IMR-90 (cell line): ENCODE measurements around the gene ADCY9. TPM values are rescaled to one million over a fixed set of nuclear protein-coding genes. Genes with fewer than 3 reads are reported as not detected.
A peak's percentile ranks its signal among the peaks of the same experiment; 100 is the strongest.

Experiments
- ATAC-seq: fragments of 200-7000 bp; cut with Tn5 transposase; 2 replicates; pipeline ENCODE4 v1.9.1; 2020; ENCODE audit warnings: low read depth, mild to moderate bottlenecking, moderate library complexity
- BruUV-seq: library from RNA; stranded (reverse); fragments of 400-500 nt; replicated peaks from 2 replicates; lab custom pipeline; 2021; lab: Mats Ljungman, UMichigan
- CTCF ChIA-PET: fragments of 300-600 bp; formaldehyde crosslinking; extraction: SDS; loops from one replicate; lab custom pipeline; 2021; ENCODE audit warnings: antibody characterized with exemption; lab: Yijun Ruan, JAX
- POLR2A ChIA-PET: fragments of 300-600 bp; sonication (Branson Sonifier 250); formaldehyde crosslinking; loops from one replicate; lab custom pipeline; 2022; ENCODE audit warnings: antibody characterized with exemption; ENCODE audit not compliant: unreplicated experiment; lab: Charles Lee
- DNase-seq: peaks from one replicate; pipeline ENCODE4 v3.0.0; 2013
- H2AFZ ChIP-seq: replicated peaks from 2 replicates; pipeline ENCODE3; 2013; ENCODE audit warnings: low read length, mild to moderate bottlenecking; ENCODE audit not compliant: poor library complexity
- H2AK5ac ChIP-seq: 2 replicates; pipeline ENCODE4 v1.6.1; 2013; ENCODE audit warnings: low read depth, low read length, inconsistent platforms
- H2AK9ac ChIP-seq: replicated peaks from 2 replicates; pipeline ENCODE3; 2013; ENCODE audit warnings: mild to moderate bottlenecking, low read depth, low read length, moderate library complexity; ENCODE audit not compliant: poor library complexity
- H2BK120ac ChIP-seq: 2 replicates; pipeline ENCODE4 v1.6.1; 2013; ENCODE audit warnings: low read depth, low read length, inconsistent platforms
- H2BK15ac ChIP-seq: 3 replicates; pipeline ENCODE4 v1.6.1; 2013; ENCODE audit warnings: low read depth, low read length, inconsistent platforms
- H2BK20ac ChIP-seq: 2 replicates; pipeline ENCODE4 v1.6.1; 2013; ENCODE audit warnings: low read depth, mild to moderate bottlenecking, inconsistent platforms, low read length, moderate library complexity
- H2BK5ac ChIP-seq: 2 replicates; pipeline ENCODE4 v1.6.1; 2013; ENCODE audit warnings: mild to moderate bottlenecking, low read depth, low read length, inconsistent platforms; ENCODE audit not compliant: poor library complexity, severe bottlenecking
- H3K14ac ChIP-seq: replicated peaks from 2 replicates; pipeline ENCODE4 v1.6.1; 2013; ENCODE audit warnings: low read depth, low read length, inconsistent platforms
- H3K18ac ChIP-seq: 2 replicates; pipeline ENCODE4 v1.6.1; 2013; ENCODE audit warnings: low read depth, low read length, control low read depth
- H3K23ac ChIP-seq: 2 replicates; pipeline ENCODE4 v1.6.1; 2013; ENCODE audit warnings: low read depth, low read length, inconsistent platforms
- H3K27ac ChIP-seq: 2 replicates; pipeline ENCODE4 v1.5.1; 2013; ENCODE audit warnings: mild to moderate bottlenecking, control low read depth, low read length; ENCODE audit not compliant: insufficient read depth
- H3K27me3 ChIP-seq: 2 replicates; pipeline ENCODE4 v1.6.1; 2013; ENCODE audit warnings: low read length; ENCODE audit not compliant: control insufficient read depth, insufficient read depth
- H3K36me3 ChIP-seq: 2 replicates; pipeline ENCODE4 v1.6.1; 2013; ENCODE audit warnings: low read length, mixed read lengths; ENCODE audit not compliant: control insufficient read depth, insufficient read depth
- H3K4ac ChIP-seq: 2 replicates; pipeline ENCODE4 v1.6.1; 2013; ENCODE audit warnings: low read depth, low read length, inconsistent platforms
- H3K4me1 ChIP-seq: 2 replicates; pipeline ENCODE4 v1.6.1; 2013; ENCODE audit warnings: low read length, mixed read lengths; ENCODE audit not compliant: control insufficient read depth, insufficient read depth
- H3K4me2 ChIP-seq: 2 replicates; pipeline ENCODE4 v1.6.1; 2013; ENCODE audit warnings: low read depth, mild to moderate bottlenecking, control low read depth, low read length, moderate library complexity
- H3K4me3 ChIP-seq: 2 replicates; pipeline ENCODE4 v1.5.1; 2013; ENCODE audit warnings: low read depth, mild to moderate bottlenecking, control low read depth, low read length, moderate library complexity; ENCODE audit not compliant: insufficient read depth
- H3K56ac ChIP-seq: 2 replicates; pipeline ENCODE4 v1.6.1; 2013; ENCODE audit warnings: low read length, inconsistent platforms; ENCODE audit not compliant: insufficient read depth; ENCODE audit errors: extremely low read depth
- H3K79me1 ChIP-seq, 2 experiments: 2 replicates each; pipeline ENCODE4 v1.6.1; 2013; ENCODE audit warnings: low read length in 2 of 2, inconsistent platforms in 1 of 2, low read depth in 1 of 2
- H3K9ac ChIP-seq: 2 replicates; pipeline ENCODE4 v1.6.1; 2013; ENCODE audit warnings: low read depth, low read length, control low read depth
- H3K9me1 ChIP-seq: 2 replicates; pipeline ENCODE4 v1.6.1; 2013; ENCODE audit warnings: low read length, inconsistent platforms; ENCODE audit not compliant: insufficient read depth
- H3K9me3 ChIP-seq: 2 replicates; pipeline ENCODE4 v1.6.1; 2013; ENCODE audit warnings: low read length; ENCODE audit not compliant: control insufficient read depth, insufficient read depth
- H4K20me1 ChIP-seq: 2 replicates; pipeline ENCODE4 v1.6.1; 2013; ENCODE audit warnings: low read length, inconsistent platforms; ENCODE audit not compliant: insufficient read depth
- H4K5ac ChIP-seq: 2 replicates; pipeline ENCODE4 v1.6.1; 2013; ENCODE audit warnings: mild to moderate bottlenecking, low read depth, low read length, control low read depth
- H4K8ac ChIP-seq, 2 experiments: 2 replicates each; pipeline ENCODE4 v1.6.1; 2013; ENCODE audit warnings: low read depth in 2 of 2, low read length in 2 of 2, control low read depth in 1 of 2, inconsistent platforms in 1 of 2
- H4K91ac ChIP-seq: 2 replicates; pipeline ENCODE4 v1.6.1; 2013; ENCODE audit warnings: low read depth, low read length, inconsistent platforms; ENCODE audit not compliant: insufficient read depth
- CEBPB ChIP-seq: IDR thresholded peaks from 2 replicates; pipeline ENCODE4 v1.6.1; 2012; ENCODE audit warnings: low read depth, low read length, improper control_type of control experiment
- MAFK ChIP-seq: IDR thresholded peaks from 2 replicates; pipeline ENCODE4 v1.6.1; 2012; ENCODE audit warnings: low read depth, low read length, improper control_type of control experiment
- POLR2A ChIP-seq: IDR thresholded peaks from 2 replicates; pipeline ENCODE4 v1.6.1; 2012; ENCODE audit warnings: mild to moderate bottlenecking, low read depth, low read length
- RAD21 ChIP-seq: IDR thresholded peaks from 2 replicates; pipeline ENCODE4 v1.6.1; 2012; ENCODE audit warnings: low read length, improper control_type of control experiment
- SMC3 ChIP-seq: fragments of 150-350 bp; IDR thresholded peaks from 2 replicates; pipeline ENCODE4 v1.6.1; 2016; ENCODE audit warnings: low read depth, mild to moderate bottlenecking, antibody characterized with exemption, low read length, moderate library complexity
- WGBS, 2 experiments: methylation state at CpG; one replicate each; pipeline versions ENCODE4 v1.1.5 to v1.1.7; 2013; ENCODE audit warnings: missing lambda C conversion rate in 2 of 2; ENCODE audit not compliant: insufficient read length in 1 of 2; ENCODE audit errors: extremely low coverage in 2 of 2; 5-methylcytosine and 5-hydroxymethylcytosine counted together
- dilution Hi-C: fragments of 300-500 bp; cut with HindIII; formaldehyde crosslinking; loops from one replicate; pipeline ENCODE4 v1.14.3; 2018; ENCODE audit warnings: low sequenced_read_pairs; ENCODE audit not compliant: unreplicated experiment
- in situ Hi-C: fragments of 300-500 bp; cut with MboI; formaldehyde crosslinking; loops from 3 replicates; pipeline ENCODE4 v1.14.3; 2019; ENCODE audit warnings: low sequenced_read_pairs, inconsistent platforms, mixed read lengths
- intact Hi-C: fragments of 100-400 bp; cut with micrococcal nuclease; formaldehyde crosslinking; loops from 2 replicates; pipeline ENCODE4 v1.10.0; 2022
- polyA plus RNA-seq, 3 experiments: library from polyadenylated mRNA; depleted of rRNA; stranded (reverse); fragments of >200 nt; gene quantifications; 2 replicates each; pipeline ENCODE4 v1.2.3, GENCODE V29; 2012; ENCODE audit warnings: low replicate concordance in 1 of 3
- total RNA-seq: library from RNA; depleted of rRNA; stranded (reverse); fragments of >200 nt; gene quantifications from 2 replicates; pipeline ENCODE4 v1.2.3, GENCODE V29; 2012
- TF ChIP-seq, protein P1 (sequence below): fragments of 150-350 bp; IDR thresholded peaks from 2 replicates; pipeline ENCODE4 v1.6.1; 2017; ENCODE audit warnings: mild to moderate bottlenecking, antibody characterized with exemption, low read length, low read depth

The ADCY9 gene
- total and polyA plus RNA-seq, 2 of the 4 experiments (the other 2 are of a cell fraction) = 5.4 to 12.5 TPM

DNA sequence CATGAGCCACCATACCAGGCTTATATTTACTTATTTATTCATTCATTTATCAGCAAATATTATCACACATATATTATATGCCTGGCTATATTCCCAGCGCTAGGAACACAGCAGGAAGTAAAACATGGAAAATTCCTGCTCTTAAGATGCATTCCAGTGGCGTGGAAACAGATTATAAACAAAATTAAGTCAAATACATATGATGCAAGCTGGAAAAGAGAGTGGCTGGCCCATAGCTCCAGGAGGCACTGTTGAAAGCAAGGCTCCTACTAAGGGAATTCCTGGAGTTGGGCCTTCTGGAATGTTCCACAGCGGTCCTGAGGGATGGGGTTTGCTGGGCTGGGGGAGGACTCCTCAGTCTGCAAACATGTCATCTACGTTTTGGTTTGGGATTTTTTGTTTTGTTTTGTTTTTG is 18.4 kb downstream of the ADCY9 start:
- intact Hi-C loops = loop anchor here (2.0 to 5.0 kb wide), 2 partner anchors 46 to 85 kb away; no protein-coding TSS in a partner anchor
- WGBS, 2 experiments = no CpG with 5 or more reads among the region's 4 CpGs

More for the DNA sequence above, 18.4 kb downstream of the ADCY9 start:
- Histone ChIP-seq H3K36me3 (no peaks in the 10 kb centered on the region; the same call in 1 of the 2 replicates), H2AK5ac (peak overlapping the region; percentile 66; the same call in 1 of the 2 replicates), H3K9ac (no peak overlapping the region), H3K79me1 (peaks cover 21 to 78% of the 10 kb centered on the region in 2 experiments), H3K4me1 (peaks cover 9% of the 10 kb centered on the region), H3K56ac (no peak overlapping the region; the same call in 1 of the 2 replicates), H3K14ac (peak overlapping the region; percentile 53; the same call in 1 of the 2 replicates), H2BK20ac (peak overlapping the region; percentile 38; the same call in 1 of the 2 replicates), H3K4me3 (no peak overlapping the region), H2AFZ (no peak overlapping the region), H3K18ac (peak overlapping the region; percentile 18; the same call in 1 of the 2 replicates), H4K20me1 (peaks cover 25% of the 10 kb centered on the region; the same call in 1 of the 2 replicates), H2AK9ac (no peak overlapping the region), H3K9me3 (no peaks in the 10 kb centered on the region), H2BK15ac (no peak overlapping the region), H3K9me1 (peaks cover 5% of the 10 kb centered on the region; the same call in 1 of the 2 replicates), H3K27me3 (no peaks in the 10 kb centered on the region), H2BK120ac (0 out of 2 replicates have a peak overlapping the region, but pooled peaks have one; percentile 20), H3K4ac (peak overlapping the region; percentile 44; the same call in 1 of the 2 replicates), H4K5ac (no peak overlapping the region), H3K4me2 (0 out of 2 replicates have a peak overlapping the region, but pooled peaks have one; percentile 16), H4K91ac (peak overlapping the region; percentile 53; the same call in 1 of the 2 replicates), H3K27ac (peak overlapping the region; percentile 75), H4K8ac (peak overlapping the region in 1 of 2 experiments; percentile 20; a peak in 1 of 4 replicates), H3K23ac (peak overlapping the region; percentile 18; the same call in 1 of the 2 replicates), H2BK5ac (peak overlapping the region; percentile 25)
- TF ChIP-seq RAD21 (no peak; the same call in 1 of the 2 replicates), MAFK (no peak), POLR2A (no peak), SMC3 (no peak), CEBPB (peak; percentile 65)
- TF ChIP-seq, protein P1, sequence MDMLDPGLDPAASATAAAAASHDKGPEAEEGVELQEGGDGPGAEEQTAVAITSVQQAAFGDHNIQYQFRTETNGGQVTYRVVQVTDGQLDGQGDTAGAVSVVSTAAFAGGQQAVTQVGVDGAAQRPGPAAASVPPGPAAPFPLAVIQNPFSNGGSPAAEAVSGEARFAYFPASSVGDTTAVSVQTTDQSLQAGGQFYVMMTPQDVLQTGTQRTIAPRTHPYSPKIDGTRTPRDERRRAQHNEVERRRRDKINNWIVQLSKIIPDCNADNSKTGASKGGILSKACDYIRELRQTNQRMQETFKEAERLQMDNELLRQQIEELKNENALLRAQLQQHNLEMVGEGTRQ = no peak
- ChIA-PET POLR2A (no interaction called here), CTCF (interaction anchor here (0.8 to 1.0 kb wide), 2 partner anchors 14 to 252 kb away, joined by 3 to 8 read pairs; no protein-coding TSS in a partner anchor)
- dilution Hi-C loops (no loop called here), in situ Hi-C loops (no loop called here)
- ATAC-seq = peak; percentile 78
- peak; percentile 70 for DNase-seq
- BruUV-seq = no TSS peak
